ENCODE measurements around the gene STPG1.

DNA sequence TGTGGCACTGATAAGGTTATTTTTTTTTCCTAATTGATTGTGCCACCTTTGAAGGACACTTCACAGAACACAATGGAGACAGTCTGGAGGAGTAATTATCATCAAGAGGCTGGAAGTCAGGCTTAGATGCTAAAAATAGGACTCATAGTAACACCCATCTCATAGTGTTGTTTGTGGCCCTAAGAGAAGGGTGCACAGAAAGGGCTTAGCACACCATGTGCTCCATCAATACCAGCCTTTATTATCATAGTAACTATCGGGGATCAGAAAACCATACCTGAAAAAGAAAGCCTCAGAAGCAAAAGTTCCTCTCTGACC is 13.9 kb upstream of the STPG1 start:
- TF ChIP-seq, protein P1, sequence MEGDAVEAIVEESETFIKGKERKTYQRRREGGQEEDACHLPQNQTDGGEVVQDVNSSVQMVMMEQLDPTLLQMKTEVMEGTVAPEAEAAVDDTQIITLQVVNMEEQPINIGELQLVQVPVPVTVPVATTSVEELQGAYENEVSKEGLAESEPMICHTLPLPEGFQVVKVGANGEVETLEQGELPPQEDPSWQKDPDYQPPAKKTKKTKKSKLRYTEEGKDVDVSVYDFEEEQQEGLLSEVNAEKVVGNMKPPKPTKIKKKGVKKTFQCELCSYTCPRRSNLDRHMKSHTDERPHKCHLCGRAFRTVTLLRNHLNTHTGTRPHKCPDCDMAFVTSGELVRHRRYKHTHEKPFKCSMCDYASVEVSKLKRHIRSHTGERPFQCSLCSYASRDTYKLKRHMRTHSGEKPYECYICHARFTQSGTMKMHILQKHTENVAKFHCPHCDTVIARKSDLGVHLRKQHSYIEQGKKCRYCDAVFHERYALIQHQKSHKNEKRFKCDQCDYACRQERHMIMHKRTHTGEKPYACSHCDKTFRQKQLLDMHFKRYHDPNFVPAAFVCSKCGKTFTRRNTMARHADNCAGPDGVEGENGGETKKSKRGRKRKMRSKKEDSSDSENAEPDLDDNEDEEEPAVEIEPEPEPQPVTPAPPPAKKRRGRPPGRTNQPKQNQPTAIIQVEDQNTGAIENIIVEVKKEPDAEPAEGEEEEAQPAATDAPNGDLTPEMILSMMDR (IDR thresholded peaks at IDR 0.05): no peak
- no peak for TF ChIP-seq POLR2AphosphoS5 (IDR thresholded peaks at IDR 0.05)

Data from breast epithelium (tissue), 3 donors.